Naive thymus-derived CD4-positive, alpha-beta T cell (primary cell): Measurements from ENCODE around the gene ATP8B3. TPM values are rescaled to one million over a fixed set of nuclear protein-coding genes. Genes with fewer than 3 reads are reported as not detected.

Experiments
- ATAC-seq: fragments of 150-1000 bp; cut with Tn5 transposase; 2 replicates; pipeline ENCODE4 v1.10.0; 2021; ENCODE audit warnings: mild to moderate bottlenecking, moderate library complexity
- CTCF ChIA-PET: fragments of 350-600 bp; sonication (Branson Sonifier 250); formaldehyde crosslinking; loops from one replicate; lab custom pipeline; 2021; ENCODE audit warnings: antibody characterized with exemption; lab: Charles Lee
- POLR2A ChIA-PET: fragments of 350-600 bp; sonication (Branson Sonifier 250); formaldehyde crosslinking; loops from one replicate; lab custom pipeline; 2021; ENCODE audit warnings: antibody characterized with exemption, inconsistent platforms; lab: Charles Lee
- DNase-seq, 9 donors: peaks; one replicate each; pipeline versions ENCODE4 v3.0.0 to v3.0.0-alpha.2; 2020 to 2022; ENCODE audit warnings: mixed read lengths in 1 of 9
- H3K27ac ChIP-seq: one replicate; pipeline ENCODE4 v1.7.0; 2013; ENCODE audit warnings: mild to moderate bottlenecking, low read depth, low read length, moderate library complexity
- H3K27me3 ChIP-seq, 2 donors: one replicate each; pipeline ENCODE4 v1.7.0; 2013; ENCODE audit warnings: low read length in 2 of 2, mild to moderate bottlenecking in 2 of 2, moderate library complexity in 2 of 2; ENCODE audit not compliant: control insufficient read depth in 2 of 2, insufficient read depth in 2 of 2
- H3K36me3 ChIP-seq, 3 experiments: 1 replicate in 2 of 3; 2 replicates in 1 of 3; pipeline ENCODE4 v1.7.0; 2013; ENCODE audit warnings: low read length in 3 of 3, mild to moderate bottlenecking in 3 of 3, moderate library complexity in 1 of 3; ENCODE audit not compliant: insufficient read depth in 3 of 3, control insufficient read depth in 2 of 3
- H3K4me1 ChIP-seq, 2 donors: one replicate each; pipeline ENCODE4 v1.7.0; 2013; ENCODE audit warnings: low read length in 2 of 2, mild to moderate bottlenecking in 2 of 2, moderate library complexity in 1 of 2; ENCODE audit not compliant: control insufficient read depth in 2 of 2, insufficient read depth in 2 of 2
- H3K4me3 ChIP-seq: 2 replicates; pipeline ENCODE4 v1.7.0; 2013; ENCODE audit warnings: mild to moderate bottlenecking, low read length
- H3K9me3 ChIP-seq, 3 experiments: 1 replicate in 2 of 3; 2 replicates in 1 of 3; pipeline ENCODE4 v1.7.0; 2013; ENCODE audit warnings: low read length in 3 of 3; ENCODE audit not compliant: control insufficient read depth in 2 of 3
- H3K27ac Mint-ChIP-seq, 9 donors: one replicate each; pipeline ENCODE4 v1.8.0; 2020 to 2022; ENCODE audit warnings: mixed read lengths in 9 of 9, mild to moderate bottlenecking in 8 of 9, moderate library complexity in 5 of 9, inconsistent platforms in 2 of 9
- H3K27me3 Mint-ChIP-seq, 5 donors: one replicate each; pipeline ENCODE4 v1.8.0; 2021 to 2022; ENCODE audit warnings: mixed read lengths in 5 of 5, mild to moderate bottlenecking in 1 of 5
- H3K36me3 Mint-ChIP-seq, 5 donors: one replicate each; pipeline ENCODE4 v1.8.0; 2020 to 2022; ENCODE audit warnings: mixed read lengths in 5 of 5, mild to moderate bottlenecking in 3 of 5, inconsistent platforms in 1 of 5
- H3K4me1 Mint-ChIP-seq, 7 donors: one replicate each; pipeline ENCODE4 v1.8.0; 2020 to 2022; ENCODE audit warnings: mixed read lengths in 7 of 7, mild to moderate bottlenecking in 3 of 7, inconsistent platforms in 1 of 7
- H3K4me3 Mint-ChIP-seq, 10 donors: one replicate each; pipeline ENCODE4 v1.8.0; 2020 to 2022; ENCODE audit warnings: mild to moderate bottlenecking in 10 of 10, mixed read lengths in 10 of 10, moderate library complexity in 6 of 10, inconsistent platforms in 2 of 10
- H3K9me3 Mint-ChIP-seq, 11 donors: one replicate each; pipeline ENCODE4 v1.8.0; 2020 to 2022; ENCODE audit warnings: mixed read lengths in 11 of 11, mild to moderate bottlenecking in 4 of 11, inconsistent platforms in 1 of 11, moderate library complexity in 1 of 11
- intact Hi-C, 2 donors: fragments of 100-400 bp; cut with micrococcal nuclease; formaldehyde crosslinking; loops; one replicate each; pipeline ENCODE4 v1.15.1; 2023
- polyA plus RNA-seq, 2 donors: library from polyadenylated mRNA; unstranded; fragments of 300-500 nt; fragmentation: Illumina TruSeq; gene quantifications; one replicate each; pipeline ENCODE4 v1.2.3, GENCODE V29; 2021
- total RNA-seq, 6 experiments: library from RNA in 5 of 6; stranded (reverse) in 5 of 6; gene quantifications; 1 replicate in 5 of 6; 2 replicates in 1 of 6; pipeline ENCODE4 v1.2.3 and lab custom pipeline; 2021 to 2026

ATP8B3 gene
- total RNA-seq (10 to 100 TPM in 1 of 5 experiments, 1 to 10 TPM in 4; 1.8 to 15.3 (median 4.0) TPM), polyA plus RNA-seq (under 1 TPM; 0.83 TPM), total RNA-seq (lab: John Stamatoyannopoulos, UW) (4.0 reads per million, percentile 21 among the genes with 10 or more reads in this experiment)

GRCh38 chr19:1811942-1812425 lies at the start of gene ATP8B3:
Gene ATP8B3 (minus strand): TSS chr19:1812276. CDS start chr19:1811736, 540 bp downstream.
- Histone ChIP-seq H3K4me3 (peak within 1 kb of the TSS; percentile 65), H3K36me3 (peaks cover 0 to 20% (median 4%) of the 10 kb centered on the region in 3 experiments), H3K27me3 (no peaks in the 10 kb centered on the region), H3K4me1 (peaks cover 0 to 8% of the 10 kb centered on the region in 2 donors), H3K27ac (peak within 1 kb of the TSS; percentile 63), H3K9me3 (no peaks in the 10 kb centered on the region)
- peak in 2 of 9 donors; percentile 21 to 38 for DNase-seq
- ChIA-PET POLR2A (no interaction called here), CTCF (interaction anchor here (0.6 kb wide), 1 partner anchor 945 kb away, joined by 3 read pairs; no protein-coding TSS in a partner anchor)
- Mint-ChIP-seq H3K27ac (peak within 1 kb of the TSS; percentile 82 to 97 (median 92)), H3K4me1 (peaks cover 9 to 19% (median 11%) of the 10 kb centered on the region in 7 donors), H3K27me3 (no peaks in the 10 kb centered on the region), H3K9me3 (no peaks in the 10 kb centered on the region), H3K36me3 (no peaks in the 10 kb centered on the region), H3K4me3 (peak within 1 kb of the TSS; percentile 93 to 99 (median 96))
- ATAC-seq, result peak; percentile 88
- intact Hi-C loops, result loop anchor here (1.0 to 2.0 kb wide), 11 partner anchors 14 to 537 kb away; partner anchors contain the start of genes REXO1 (in 2 of the 2), TCF3 (in 2 of the 2), DAZAP1 (in 1 of the 2) and FAM174C (in 1 of the 2)

- no peaks in the 10 kb centered on the region for H3K27me3 ChIP-seq
- POLR2A ChIA-PET, result interaction anchor here (1.1 to 1.6 kb wide), 3 partner anchors 10 to 80 kb away, joined by 3 to 5 read pairs (median 4); partner anchors contain the start of gene ABHD17A
- ATAC-seq, result no peak
- Mint-ChIP-seq H3K27me3 (no peaks in the 10 kb centered on the region), H3K27ac (peak overlapping the region; percentile 86 to 98 (median 97)), H3K36me3 (no peaks in the 10 kb centered on the region), H3K4me3 (peak overlapping the region; percentile 89 to 100 (median 93)), H3K9me3 (peaks cover 0 to 2% (median 0%) of the 10 kb centered on the region in 11 donors), H3K4me1 (peaks cover 6 to 46% (median 34%) of the 10 kb centered on the region in 7 donors)
- no peaks in the 10 kb centered on the region for H3K9me3 ChIP-seq
- H3K4me3 ChIP-seq, result peak overlapping the region; percentile 71
- H3K27ac ChIP-seq, result peak overlapping the region; percentile 93
- CTCF ChIA-PET, result no interaction called here
- H3K36me3 ChIP-seq, result no peaks in the 10 kb centered on the region
- intact Hi-C loops, result loop anchor here (5.0 kb wide), 4 partner anchors 191 to 926 kb away; partner anchors contain the start of genes AP3D1 (in 1 of the 2), MKNK2 (in 1 of the 2) and THOP1 (in 1 of the 2)
- H3K4me1 ChIP-seq, result peaks cover 13 to 47% of the 10 kb centered on the region in 2 donors
- no peak for DNase-seq
Measured at GRCh38 chr19:1861599-1862031, 49.5 kb upstream of the ATP8B3 start.

GRCh38 chr19:1860821-1861598 lies 48.9 kb upstream of the ATP8B3 start:
- peaks cover 0 to 3% (median 0%) of the 10 kb centered on the region in 3 experiments for H3K36me3 ChIP-seq
- CTCF ChIA-PET, result no interaction called here
- H3K9me3 Mint-ChIP-seq, result peaks cover 0 to 2% (median 0%) of the 10 kb centered on the region in 11 donors
- no peaks in the 10 kb centered on the region for H3K9me3 ChIP-seq
- H3K4me1 Mint-ChIP-seq, result peaks cover 6 to 46% (median 38%) of the 10 kb centered on the region in 7 donors
- peak overlapping the region; percentile 52 to 98 (median 95) for H3K27ac Mint-ChIP-seq
- POLR2A ChIA-PET, result interaction anchor here (1.1 to 1.6 kb wide), 3 partner anchors 9 to 81 kb away, joined by 3 to 5 read pairs (median 4); partner anchors contain the start of gene ABHD17A
- peak overlapping the region; percentile 89 to 100 (median 93) for H3K4me3 Mint-ChIP-seq
- no peak for ATAC-seq
- no peaks in the 10 kb centered on the region for H3K27me3 ChIP-seq
- H3K27me3 Mint-ChIP-seq, result no peaks in the 10 kb centered on the region
- peaks cover 19 to 52% of the 10 kb centered on the region in 2 donors for H3K4me1 ChIP-seq
- peak in 1 of 9 donors; percentile 33 for DNase-seq
- intact Hi-C loops, result loop anchor here (5.0 kb wide), 4 partner anchors 191 to 926 kb away; partner anchors contain the start of genes AP3D1 (in 1 of the 2), MKNK2 (in 1 of the 2) and THOP1 (in 1 of the 2)
- H3K36me3 Mint-ChIP-seq, result no peaks in the 10 kb centered on the region
- peak overlapping the region; percentile 93 for H3K27ac ChIP-seq
- no peak overlapping the region for H3K4me3 ChIP-seq

- Histone ChIP-seq H3K27me3 (no peaks in the 10 kb centered on the region), H3K36me3 (peaks cover 0 to 3% (median 0%) of the 10 kb centered on the region in 3 experiments), H3K27ac (peak overlapping the region; percentile 93), H3K9me3 (no peaks in the 10 kb centered on the region), H3K4me3 (no peak overlapping the region), H3K4me1 (peaks cover 26 to 56% of the 10 kb centered on the region in 2 donors)
- peak overlapping the region in 8 of 9 donors; percentile 46 to 98 (median 84) for H3K27ac Mint-ChIP-seq
- H3K4me3 Mint-ChIP-seq, result peak overlapping the region in 6 of 10 donors; percentile 34 to 93 (median 54)
- ChIA-PET POLR2A (interaction anchor here (1.1 to 1.6 kb wide), 3 partner anchors 8 to 82 kb away, joined by 3 to 5 read pairs (median 4); partner anchors contain the start of gene ABHD17A), CTCF (no interaction called here)
- intact Hi-C loops, result loop anchor here (5.0 kb wide), 4 partner anchors 192 to 927 kb away; partner anchors contain the start of genes AP3D1 (in 1 of the 2), MKNK2 (in 1 of the 2) and THOP1 (in 1 of the 2)
- H3K4me1 Mint-ChIP-seq, result peaks cover 6 to 54% (median 37%) of the 10 kb centered on the region in 7 donors
- ATAC-seq (no peak), DNase-seq (peak in 7 of 9 donors; percentile 68 to 82 (median 77))
- no peaks in the 10 kb centered on the region for H3K36me3 Mint-ChIP-seq
- H3K9me3 Mint-ChIP-seq, result peaks cover 0 to 2% (median 0%) of the 10 kb centered on the region in 11 donors
- H3K27me3 Mint-ChIP-seq, result no peaks in the 10 kb centered on the region
Measured at GRCh38 chr19:1860042-1860775, 48.1 kb upstream of the ATP8B3 start.

GRCh38 chr19:1859331-1859781 lies 47.3 kb upstream of the ATP8B3 start:
- H3K4me1 ChIP-seq, result peaks cover 30 to 64% of the 10 kb centered on the region in 2 donors
- Mint-ChIP-seq H3K27ac (peak overlapping the region; percentile 56 to 98 (median 92)), H3K9me3 (peaks cover 0 to 2% (median 0%) of the 10 kb centered on the region in 11 donors), H3K4me3 (peak overlapping the region in 9 of 10 donors; percentile 20 to 93 (median 52)), H3K4me1 (peaks cover 6 to 62% (median 45%) of the 10 kb centered on the region in 7 donors), H3K27me3 (no peaks in the 10 kb centered on the region), H3K36me3 (no peaks in the 10 kb centered on the region)
- H3K9me3 ChIP-seq, result no peaks in the 10 kb centered on the region
- no peaks in the 10 kb centered on the region for H3K27me3 ChIP-seq
- peaks cover 0 to 3% (median 0%) of the 10 kb centered on the region in 3 experiments for H3K36me3 ChIP-seq
- CTCF ChIA-PET, result no interaction called here
- POLR2A ChIA-PET, result interaction anchor here (0.6 kb wide), 1 partner anchor 123 kb away, joined by 3 read pairs; no protein-coding TSS in a partner anchor
- ATAC-seq (no peak), DNase-seq (no peak)
- peak overlapping the region; percentile 93 for H3K27ac ChIP-seq
- H3K4me3 ChIP-seq, result no peak overlapping the region
- intact Hi-C loops, result loop anchor here in 1 of 2 donors (10.0 kb wide), 1 partner anchor 595 kb away; the partner anchor contains the start of gene CIRBP
